Lower leg skin (tissue), 4 donors: ENCODE data around the gene CCL5. TPM values are rescaled to one million over a fixed set of nuclear protein-coding genes. Genes with fewer than 3 reads are reported as not detected.

Experiments
- DNase-seq, 2 donors: peaks; one replicate each; pipeline ENCODE4 v3.0.0-alpha.2; 2019; ENCODE audit warnings: low spot score in 2 of 2
- H3K4me3 ChIP-seq: fragments of 200-600 bp; sonication (generic); 2 replicates; pipeline ENCODE4 v1.5.1; 2017; ENCODE audit warnings: mild to moderate bottlenecking, low read depth; ENCODE audit not compliant: poor library complexity, severe bottlenecking
- POLR2A ChIP-seq, 2 donors: fragments of 450-650 bp; IDR thresholded peaks; one replicate each; pipeline ENCODE4 v1.6.1; 2016 to 2017; ENCODE audit warnings: antibody characterized with exemption in 2 of 2, mild to moderate bottlenecking in 1 of 2, moderate library complexity in 1 of 2
- WGBS, 2 donors: methylation state at CpG; one replicate each; pipeline ENCODE4 v1.1.5; 2018; 5-methylcytosine and 5-hydroxymethylcytosine counted together
- intact Hi-C: fragments of 100-400 bp; cut with DNase I; formaldehyde crosslinking; loops from one replicate; pipeline ENCODE4 v1.15.0; 2023; ENCODE audit warnings: low total_unique reads
- total RNA-seq, 4 donors: library from RNA; depleted of rRNA; stranded (reverse); fragments of >200 nt; gene quantifications; one replicate each; pipeline ENCODE4 v1.1.0, GENCODE V29; 2016
- TF ChIP-seq, protein P1 (sequence below), 3 donors: fragments of 450-650 bp; IDR thresholded peaks; one replicate each; pipeline ENCODE4 v1.5.1; 2016; ENCODE audit warnings: antibody characterized with exemption in 3 of 3, mild to moderate bottlenecking in 3 of 3, moderate library complexity in 2 of 3

CCL5 gene
- total RNA-seq, 4 donors from 2014 or later = 0.91 to 2.2 (median 1.2) TPM

DNA sequence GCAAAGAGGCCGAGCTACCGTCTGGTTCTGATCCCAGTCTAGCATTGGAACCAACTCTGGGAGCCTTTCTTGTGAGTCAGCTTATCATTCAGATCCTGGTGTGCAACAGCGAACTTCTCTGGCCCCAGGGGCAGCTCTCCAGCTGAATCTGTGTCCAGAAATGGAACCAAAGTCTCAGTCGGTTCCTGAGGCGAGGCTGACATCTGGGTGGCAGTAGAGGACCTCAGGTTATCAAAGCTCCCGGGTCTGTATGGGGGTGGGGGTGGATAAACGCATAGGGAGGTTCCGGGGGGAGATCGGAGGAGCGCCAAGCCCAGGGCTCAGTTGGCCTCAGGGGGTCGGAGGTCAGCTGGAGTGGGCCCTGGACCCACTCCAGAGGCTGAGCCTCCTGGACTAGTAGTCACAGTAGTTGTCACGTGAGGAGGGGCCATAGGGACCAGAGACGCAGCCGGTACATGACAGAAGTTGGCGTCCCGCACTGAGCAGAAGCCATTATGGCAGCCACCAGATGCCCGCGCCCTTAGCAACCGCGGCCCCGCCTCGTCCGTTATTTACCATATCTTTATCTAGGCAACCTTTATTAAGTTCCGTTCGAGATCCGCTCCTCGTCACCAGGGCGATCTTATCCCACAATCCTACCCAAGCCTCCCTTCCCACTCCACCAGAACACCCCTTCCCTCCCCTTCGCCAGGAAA lies 37.5 kb upstream of the CCL5 start:
- WGBS, 2 donors = 94 to 97% methylated on average over 29 of the region's 29 CpGs
- no peak for TF ChIP-seq POLR2A (IDR thresholded peaks at IDR 0.05)
- TF ChIP-seq, protein P1, sequence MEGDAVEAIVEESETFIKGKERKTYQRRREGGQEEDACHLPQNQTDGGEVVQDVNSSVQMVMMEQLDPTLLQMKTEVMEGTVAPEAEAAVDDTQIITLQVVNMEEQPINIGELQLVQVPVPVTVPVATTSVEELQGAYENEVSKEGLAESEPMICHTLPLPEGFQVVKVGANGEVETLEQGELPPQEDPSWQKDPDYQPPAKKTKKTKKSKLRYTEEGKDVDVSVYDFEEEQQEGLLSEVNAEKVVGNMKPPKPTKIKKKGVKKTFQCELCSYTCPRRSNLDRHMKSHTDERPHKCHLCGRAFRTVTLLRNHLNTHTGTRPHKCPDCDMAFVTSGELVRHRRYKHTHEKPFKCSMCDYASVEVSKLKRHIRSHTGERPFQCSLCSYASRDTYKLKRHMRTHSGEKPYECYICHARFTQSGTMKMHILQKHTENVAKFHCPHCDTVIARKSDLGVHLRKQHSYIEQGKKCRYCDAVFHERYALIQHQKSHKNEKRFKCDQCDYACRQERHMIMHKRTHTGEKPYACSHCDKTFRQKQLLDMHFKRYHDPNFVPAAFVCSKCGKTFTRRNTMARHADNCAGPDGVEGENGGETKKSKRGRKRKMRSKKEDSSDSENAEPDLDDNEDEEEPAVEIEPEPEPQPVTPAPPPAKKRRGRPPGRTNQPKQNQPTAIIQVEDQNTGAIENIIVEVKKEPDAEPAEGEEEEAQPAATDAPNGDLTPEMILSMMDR (IDR thresholded peaks at IDR 0.05) = no peak
- no peak overlapping the region for H3K4me3 ChIP-seq
- DNase-seq = no peak
- intact Hi-C loops = no loop called here

- TF ChIP-seq, protein P1 (IDR thresholded peaks at IDR 0.05) = no peak
- TF ChIP-seq POLR2A (IDR thresholded peaks at IDR 0.05) = no peak
- peak in 1 of 2 donors; percentile 76 for DNase-seq
- 84 to 100% methylated on average over 3 of the region's 3 CpGs for WGBS, 2 donors
- intact Hi-C loops = no loop called here
- no peak overlapping the region for H3K4me3 ChIP-seq
These were observed 35.2 kb upstream of the CCL5 start for GRCh38 chr17:35915153-35915964.

DNA sequence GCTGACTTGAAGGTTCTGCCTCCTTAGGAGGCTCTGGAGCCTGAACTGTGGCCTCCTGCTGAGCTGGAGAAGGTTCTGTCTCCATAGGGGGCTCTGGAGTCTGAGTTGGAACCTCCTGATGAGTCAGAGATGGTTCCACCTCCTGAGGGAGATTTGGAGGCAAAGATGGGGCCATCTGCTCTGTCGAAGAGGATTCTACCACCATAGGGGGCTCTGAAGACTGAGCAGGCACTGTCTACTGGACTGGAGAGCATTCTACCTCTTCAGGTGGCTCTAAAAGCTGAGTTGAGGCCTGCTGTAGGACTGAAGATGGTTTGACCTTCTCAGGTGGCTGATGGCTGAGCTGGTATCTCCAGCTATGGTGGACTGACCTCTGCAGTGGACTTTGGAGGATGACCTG lies 34.2 kb upstream of the CCL5 start:
- DNase-seq = no peak
- no peak overlapping the region for H3K4me3 ChIP-seq
- TF ChIP-seq, protein P1 (IDR thresholded peaks at IDR 0.05) = no peak
- TF ChIP-seq POLR2A (IDR thresholded peaks at IDR 0.05) = no peak
- WGBS, 2 donors = 89 to 100% methylated on average over 1 of the region's 1 CpG
- intact Hi-C loops = no loop called here

GRCh38 chr17:35913609-35914008 lies 33.4 kb upstream of the CCL5 start:
- TF ChIP-seq, protein P1 (IDR thresholded peaks at IDR 0.05) = no peak
- no peak for TF ChIP-seq POLR2A (IDR thresholded peaks at IDR 0.05)
- 71 to 93% methylated on average over 4 of the region's 4 CpGs for WGBS, 2 donors
- no peak for DNase-seq
- H3K4me3 ChIP-seq = no peak overlapping the region
- intact Hi-C loops = no loop called here

GRCh38 chr17:35912942-35913341 lies 32.8 kb upstream of the CCL5 start:
- WGBS, 2 donors = 90 to 91% methylated on average over 2 of the region's 2 CpGs
- H3K4me3 ChIP-seq = no peak overlapping the region
- DNase-seq = peak in 1 of 2 donors; percentile 28
- intact Hi-C loops = no loop called here
- TF ChIP-seq, protein P1 (IDR thresholded peaks at IDR 0.05) = no peak
- TF ChIP-seq POLR2A (IDR thresholded peaks at IDR 0.05) = no peak
